ENCODE measurements around the gene LNX1. TPM values are rescaled to one million over a fixed set of nuclear protein-coding genes. Genes with fewer than 3 reads are reported as not detected.

Gene LNX1
- total RNA-seq, 1 experiment from 2014 or later = 1.7 TPM

DNA sequence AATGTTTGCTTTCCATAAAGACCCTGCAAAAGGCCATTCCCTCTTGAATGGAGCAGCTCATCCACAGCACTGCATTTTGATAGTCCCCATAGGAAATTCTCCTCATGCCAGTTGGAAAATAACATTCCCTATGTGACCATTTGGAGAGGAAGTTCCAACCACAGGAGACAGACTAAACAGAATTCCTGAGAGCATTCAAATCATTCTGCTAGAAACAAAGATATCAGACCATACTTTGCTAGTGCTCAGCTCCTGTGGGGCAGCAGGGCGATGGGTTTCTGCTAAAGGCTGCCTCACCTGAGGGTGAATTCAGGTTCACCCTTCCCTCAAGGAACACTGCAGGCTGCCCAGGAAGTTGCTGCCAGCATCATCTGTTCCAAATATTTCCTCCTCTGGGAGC is 58.8 kb downstream of the LNX1 start:
- no peak for DNase-seq
- no peak for TF ChIP-seq CTCF (conservative IDR thresholded peaks at IDR 0.05)
- no CpG with 5 or more reads among the region's 1 CpG for WGBS (ENCODE audit: extremely low coverage, insufficient read length, low lambda C conversion rate)
- H4K20me1 ChIP-seq (ENCODE audit: control insufficient read depth, insufficient read depth, insufficient read length) = no peaks in the 10 kb centered on the region
- H4K91ac ChIP-seq (ENCODE audit: insufficient read length, low read depth, low read length) = no peak overlapping the region
- Mint-ChIP-seq H3K4me3 (no peak overlapping the region), H3K27me3 (ENCODE audit: low read depth) (peaks cover 2% of the 10 kb centered on the region), H3K27ac (peak overlapping the region in 1 of 3 experiments; percentile 26; a peak in 1 of 7 replicates), H3K36me3 (ENCODE audit: insufficient read depth in 1 of 3, low read depth in 3 of 3) (no peaks in the 10 kb centered on the region), H3K9me3 (no peaks in the 10 kb centered on the region; a peak in 1 of 5 replicates), H3K4me1 (peaks cover 35 to 41% of the 10 kb centered on the region in 2 experiments)
- no peaks in the 10 kb centered on the region for H3K79me1 ChIP-seq (ENCODE audit: insufficient read depth, low read depth, low read length, poor library complexity, severe bottlenecking)
- no peak overlapping the region for H2BK15ac ChIP-seq (ENCODE audit: low read depth, low read length)
- H2AFZ ChIP-seq (ENCODE audit: low read length) = no peak overlapping the region
- H3K14ac ChIP-seq (ENCODE audit: insufficient read depth, low read length) = no peak overlapping the region
- H4K8ac ChIP-seq (replicated peaks; ENCODE audit: insufficient read length, low read depth, low read length) = no peak overlapping the region
- no peak overlapping the region for H2BK20ac ChIP-seq (ENCODE audit: low read depth, low read length, poor library complexity, severe bottlenecking)
- no peak overlapping the region for H2BK120ac ChIP-seq (ENCODE audit: low read depth, low read length, poor library complexity, severe bottlenecking)
- no peaks in the 10 kb centered on the region for H3K27me3 ChIP-seq (ENCODE audit: insufficient read depth, low read length)
- H3K23ac ChIP-seq (ENCODE audit: insufficient read length, low read depth, low read length) = no peak overlapping the region
- peaks cover 4% of the 10 kb centered on the region; the same call in 1 of the 2 replicates for H3K4me1 ChIP-seq (ENCODE audit: insufficient read depth, low read length)
- no peak overlapping the region for H2AK5ac ChIP-seq (ENCODE audit: insufficient read length, low read length)
- H3T11ph ChIP-seq (ENCODE audit: low read length) = no peak overlapping the region
- no peak overlapping the region for H2BK12ac ChIP-seq (ENCODE audit: insufficient read length, low read depth, low read length)
- no peak overlapping the region for H3K56ac ChIP-seq (ENCODE audit: insufficient read length, low read depth, low read length)
- no peaks in the 10 kb centered on the region for H3K9me3 ChIP-seq (ENCODE audit: control insufficient read depth, low read depth, low read length)
- H4K5ac ChIP-seq (ENCODE audit: insufficient read length, low read depth, low read length) = no peak overlapping the region
- H3K4me2 ChIP-seq (ENCODE audit: insufficient read depth, insufficient read length, low read length) = no peak overlapping the region
- H3K79me2 ChIP-seq (ENCODE audit: insufficient read depth, low read length) = no peaks in the 10 kb centered on the region
- no peak overlapping the region for H2BK5ac ChIP-seq (ENCODE audit: insufficient read length, low read length)
- H3K18ac ChIP-seq (ENCODE audit: insufficient read length, low read depth, low read length) = no peak overlapping the region
- H3K23me2 ChIP-seq (ENCODE audit: insufficient read length, low read depth, low read length, poor library complexity, severe bottlenecking) = no peaks in the 10 kb centered on the region
- H3K9ac ChIP-seq (ENCODE audit: extremely low read depth, insufficient read length, low read length) = no peak overlapping the region
- H3K4ac ChIP-seq (ENCODE audit: low read depth, low read length) = no peak overlapping the region
- H3K27ac ChIP-seq (ENCODE audit: insufficient read length, low read depth, low read length) = no peak overlapping the region
